CD4-positive, alpha-beta T cell treated with Interleukin-4 for 1 hour (primary cell): ENCODE data around the gene LRRC8C.
"Not testable (repeated sequence)": the region's sequence is repeated elsewhere in the genome, so short reads cannot be mapped to it uniquely, and the experiment has no call there.

Experiments used
- DNase-seq, 2 donors: peaks; one replicate each; pipeline ENCODE4 v3.0.0-alpha.2; 2020 to 2022

The LRRC8C gene

DNA sequence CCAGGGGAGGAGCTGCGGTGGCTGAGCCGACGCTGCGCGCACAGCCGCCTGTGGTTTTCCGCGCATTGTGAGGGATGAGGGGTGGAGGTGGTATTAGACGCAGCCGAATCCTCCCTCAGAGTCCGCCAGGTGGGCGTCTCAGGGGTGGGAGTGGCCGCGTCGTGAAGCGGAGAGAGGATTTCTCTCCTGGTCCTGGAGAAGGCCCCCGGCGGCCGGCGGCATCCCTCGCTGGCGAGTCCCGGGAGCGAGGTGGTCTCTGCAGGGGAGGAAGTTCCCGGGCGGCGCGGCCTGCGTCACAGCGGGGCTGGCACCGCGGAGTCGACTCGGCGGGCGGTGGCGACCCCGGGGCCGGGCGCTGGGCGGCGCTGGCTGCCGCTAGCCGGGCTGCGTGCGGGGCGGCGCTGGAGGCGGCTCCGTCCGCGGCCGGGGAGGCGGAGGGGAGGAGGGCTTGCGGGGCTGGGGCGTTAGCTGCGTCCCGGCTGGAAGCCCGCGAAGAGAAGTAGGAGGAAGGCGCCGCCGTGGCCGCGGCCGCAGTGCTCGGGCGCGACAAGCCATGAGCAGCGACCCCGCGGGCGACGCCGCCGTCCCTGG, at the start of gene LRRC8C:
LRRC8C (plus strand) TSS at position 464 of the 591 bp plus-strand sequence. CDS start 53,354 bp downstream, outside the sequence.
- peak; percentile 86 to 89 for DNase-seq

DNA sequence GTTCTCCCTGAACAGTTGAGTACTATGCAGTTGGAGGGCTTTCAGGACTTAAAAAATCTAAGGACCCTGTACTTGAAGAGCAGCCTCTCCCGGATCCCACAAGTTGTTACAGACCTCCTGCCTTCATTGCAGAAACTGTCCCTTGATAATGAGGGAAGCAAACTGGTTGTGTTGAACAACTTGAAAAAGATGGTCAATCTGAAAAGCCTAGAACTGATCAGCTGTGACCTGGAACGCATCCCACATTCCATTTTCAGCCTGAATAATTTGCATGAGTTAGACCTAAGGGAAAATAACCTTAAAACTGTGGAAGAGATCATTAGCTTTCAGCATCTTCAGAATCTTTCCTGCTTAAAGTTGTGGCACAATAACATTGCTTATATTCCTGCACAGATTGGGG, 48.7 kb upstream of the LRRC8C start:
- no peak for DNase-seq

DNA sequence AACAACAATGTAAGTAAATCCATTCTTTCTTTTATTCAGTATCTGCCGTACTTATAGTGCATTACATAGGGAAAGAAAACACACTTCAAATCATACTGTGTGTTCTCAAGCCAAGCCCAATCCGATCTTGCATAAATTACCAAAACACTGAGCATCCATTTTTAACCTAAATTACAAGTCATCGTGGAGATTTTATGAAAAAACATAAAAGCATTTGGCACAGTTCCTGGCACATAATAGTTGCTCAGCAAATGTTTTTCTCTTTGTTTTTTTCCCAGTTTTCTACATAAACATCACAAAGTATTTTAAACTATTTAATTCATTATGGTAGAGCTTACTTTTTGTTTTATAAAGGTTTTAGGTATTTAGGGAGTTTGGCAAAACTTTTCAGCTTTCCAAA, 48.1 kb upstream of the LRRC8C start:
- DNase-seq: no peak

DNA sequence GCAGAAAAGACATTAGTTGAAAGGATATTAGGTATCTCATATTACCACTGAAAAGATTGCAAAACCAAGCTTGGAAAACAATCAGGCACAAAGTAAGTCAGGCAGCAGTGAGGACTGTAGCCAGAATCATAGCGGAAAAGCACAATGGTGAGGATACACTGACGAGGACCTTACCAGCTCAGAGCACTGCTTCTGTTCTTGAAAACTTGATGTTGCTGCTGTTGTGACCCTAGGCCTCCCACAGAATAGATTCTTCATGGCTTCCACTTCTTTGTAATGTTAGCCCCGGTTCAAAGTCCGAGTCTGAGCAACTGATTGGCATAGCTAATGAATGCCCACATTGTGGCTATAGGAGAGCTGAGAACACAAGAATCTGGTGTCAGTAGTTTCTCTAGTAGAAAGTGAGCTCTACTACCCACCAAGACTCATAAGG, 45.2 kb upstream of the LRRC8C start:
- no peak for DNase-seq

DNA sequence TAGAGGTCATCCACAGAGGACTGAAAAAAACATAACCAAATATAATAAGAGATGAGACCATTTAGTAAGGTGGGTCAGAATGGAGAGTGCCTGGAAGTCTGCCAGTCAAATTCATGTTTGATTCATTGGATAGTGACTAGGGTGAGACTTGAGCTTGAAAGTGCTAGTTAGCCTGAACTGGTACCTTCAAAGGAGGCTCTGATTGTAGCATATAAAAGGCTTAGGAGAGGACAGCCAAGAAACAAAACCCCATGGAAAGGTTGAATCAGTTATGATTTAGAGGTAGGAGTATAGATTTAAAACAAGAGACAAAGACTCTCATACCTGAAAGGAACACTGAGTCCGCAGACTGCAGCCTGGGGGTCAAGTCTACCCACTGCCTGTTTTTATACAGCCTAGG, 44.4 kb upstream of the LRRC8C start:
- DNase-seq: no peak

DNA sequence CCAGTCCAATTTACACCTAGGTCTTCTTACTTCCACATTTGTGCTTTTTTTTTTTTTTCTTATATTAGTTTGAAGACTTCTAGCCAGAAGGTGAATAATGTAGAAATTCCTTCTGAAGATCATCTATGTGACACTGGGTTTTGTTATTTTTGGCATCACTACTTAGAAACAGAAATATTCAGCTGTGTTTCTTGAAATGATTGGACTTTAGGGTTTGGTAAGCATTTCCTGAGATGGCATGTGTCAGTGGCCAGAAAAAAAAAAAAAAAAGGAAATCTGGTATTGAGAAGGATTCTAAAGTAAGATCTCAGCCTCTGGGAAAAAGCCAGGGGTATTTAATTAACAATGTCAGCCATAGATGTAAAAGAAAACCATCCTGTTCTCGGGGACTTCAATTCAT, 43.4 kb upstream of the LRRC8C start:
- DNase-seq: no peak

DNA sequence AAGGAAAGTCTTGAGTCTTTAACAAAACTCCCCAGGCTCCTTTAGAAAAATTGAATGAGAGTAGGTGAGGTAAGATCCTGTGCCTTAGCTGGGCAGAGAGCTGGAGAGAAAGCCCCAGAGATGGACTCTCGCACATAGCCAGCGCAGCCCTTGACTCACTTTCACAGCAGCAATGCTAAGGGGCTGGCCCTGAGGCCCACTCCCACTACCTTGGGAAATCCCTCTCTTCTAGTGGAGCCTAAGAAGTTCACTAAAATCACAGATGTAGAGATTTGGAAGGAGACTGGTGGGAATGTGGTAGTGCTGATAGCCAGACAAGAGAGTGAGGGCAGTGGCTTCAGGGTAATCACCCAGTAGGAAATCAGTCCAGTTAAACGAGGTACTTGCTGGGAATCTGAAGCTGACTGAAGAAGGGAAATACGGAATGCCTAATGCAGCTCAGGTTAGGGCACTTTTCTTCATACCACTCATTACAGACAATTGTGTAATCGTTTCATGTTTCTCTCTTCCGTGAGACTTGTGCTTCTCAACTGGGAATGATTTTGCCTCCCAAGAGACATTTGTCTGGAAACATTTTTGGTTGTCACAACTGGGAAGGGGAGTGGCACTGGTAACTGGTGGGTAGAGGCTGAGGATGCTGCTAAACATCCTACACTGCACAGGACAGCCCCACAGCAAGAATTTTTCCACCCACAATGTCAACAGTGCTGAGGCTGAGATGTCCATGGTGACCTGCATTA, 42.4 kb upstream of the LRRC8C start:
- no peak for DNase-seq

DNA sequence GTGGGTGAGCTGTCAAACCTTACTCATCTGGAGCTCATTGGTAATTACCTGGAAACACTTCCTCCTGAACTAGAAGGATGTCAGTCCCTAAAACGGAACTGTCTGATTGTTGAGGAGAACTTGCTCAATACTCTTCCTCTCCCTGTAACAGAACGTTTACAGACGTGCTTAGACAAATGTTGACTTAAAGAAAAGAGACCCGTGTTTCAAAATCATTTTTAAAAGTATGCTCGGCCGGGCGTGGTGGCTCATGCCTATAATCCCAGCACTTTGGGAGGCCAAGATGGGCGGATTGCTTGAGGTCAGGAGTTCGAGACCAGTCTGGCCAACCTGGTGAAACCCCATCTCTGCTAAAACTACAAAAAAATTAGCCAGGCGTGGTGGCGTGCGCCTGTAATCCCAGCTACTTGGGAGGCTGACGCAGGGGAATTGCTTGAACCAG, 40.0 kb upstream of the LRRC8C start:
- DNase-seq: not testable (repeated sequence)

DNA sequence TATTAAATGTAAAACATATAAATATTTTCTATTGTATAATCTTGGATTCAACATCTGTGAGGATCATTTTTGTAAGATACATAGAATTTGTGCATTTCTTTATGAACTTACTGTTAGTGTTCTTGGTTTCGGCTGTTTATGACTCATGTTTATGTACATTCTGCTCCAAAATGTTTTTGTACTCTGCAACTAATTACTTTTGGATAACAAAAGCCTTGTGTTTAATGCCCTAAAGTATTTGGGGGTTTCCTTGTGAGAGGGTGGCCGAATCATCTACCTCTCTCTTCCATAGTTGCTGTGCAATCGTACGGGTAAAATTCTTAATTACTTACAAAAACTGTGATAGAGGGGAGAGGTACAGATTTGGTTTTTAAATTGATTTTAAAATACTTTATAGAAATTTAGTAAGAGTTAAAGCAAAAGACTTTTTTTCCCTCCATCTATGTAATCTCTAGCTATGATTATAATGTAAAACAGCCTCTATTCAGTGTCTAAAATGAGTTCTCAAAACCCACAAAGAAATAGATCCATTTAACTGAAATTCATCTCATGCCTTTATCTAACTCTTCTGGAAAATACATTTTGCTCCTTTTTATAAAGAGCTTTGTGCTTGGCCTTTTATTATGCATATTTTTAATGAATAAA, 38.7 kb upstream of the LRRC8C start:
- DNase-seq: no peak

DNA sequence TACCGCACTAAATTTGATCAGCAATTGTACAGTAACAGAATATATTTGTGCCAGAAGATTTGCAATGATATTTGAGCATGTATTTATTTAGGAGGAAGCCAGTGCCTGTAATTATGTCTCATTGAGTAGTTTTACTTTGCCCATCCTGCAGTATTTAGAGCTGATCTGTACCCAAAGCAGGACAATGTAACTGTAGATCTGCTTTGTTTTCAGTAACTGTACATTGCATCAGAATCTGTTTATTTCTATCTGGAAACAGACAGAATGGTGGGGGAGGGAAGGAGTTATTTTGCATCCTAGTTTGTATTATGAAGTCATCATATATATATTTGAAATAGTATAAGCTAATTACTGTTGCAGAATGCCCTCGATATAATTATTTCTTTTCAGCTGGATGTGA, 36.2 kb upstream of the LRRC8C start:
- no peak for DNase-seq

DNA sequence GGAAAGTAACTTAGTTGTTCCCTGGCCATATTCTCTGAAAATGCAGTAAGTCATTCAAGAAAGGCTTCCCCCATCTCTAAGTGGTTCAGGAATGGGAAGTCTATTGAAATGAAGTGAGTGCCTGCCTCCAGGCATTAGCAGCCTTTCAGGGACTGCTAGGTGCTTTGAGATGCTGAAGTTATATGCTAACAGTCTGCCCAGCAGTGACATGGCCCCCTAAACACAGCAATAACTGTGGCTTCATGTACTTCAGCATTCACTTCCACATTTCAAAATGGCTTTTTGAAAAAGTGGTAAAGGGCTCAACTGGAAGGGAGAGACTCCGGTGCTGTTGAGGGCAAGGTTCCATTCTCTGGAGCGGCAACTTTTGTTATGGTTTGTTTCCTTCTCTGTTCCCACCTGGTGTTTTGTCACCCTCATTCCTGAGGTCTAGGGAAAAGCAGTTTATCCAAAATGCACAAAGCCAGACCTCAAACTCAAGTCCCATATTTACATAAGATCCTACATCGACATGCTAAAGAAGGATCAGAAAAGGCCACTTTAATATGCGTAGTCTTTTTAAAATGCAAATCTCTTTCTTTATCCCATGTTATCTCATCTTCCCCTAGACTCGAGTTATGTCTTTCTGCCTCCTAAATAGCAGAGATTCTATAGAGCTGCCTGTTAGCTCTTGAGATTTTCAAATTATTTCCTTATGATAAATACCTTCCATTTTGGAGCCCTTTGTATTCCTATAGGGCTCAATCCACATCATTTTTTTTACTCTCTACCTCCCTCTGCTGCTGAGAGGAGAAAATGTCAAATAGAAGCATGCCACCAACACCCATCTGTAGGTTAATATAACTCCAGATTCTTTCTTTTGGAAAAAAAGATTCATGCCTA, 34.2 kb upstream of the LRRC8C start:
- DNase-seq: peak in 1 of 2 donors; percentile 64

DNA sequence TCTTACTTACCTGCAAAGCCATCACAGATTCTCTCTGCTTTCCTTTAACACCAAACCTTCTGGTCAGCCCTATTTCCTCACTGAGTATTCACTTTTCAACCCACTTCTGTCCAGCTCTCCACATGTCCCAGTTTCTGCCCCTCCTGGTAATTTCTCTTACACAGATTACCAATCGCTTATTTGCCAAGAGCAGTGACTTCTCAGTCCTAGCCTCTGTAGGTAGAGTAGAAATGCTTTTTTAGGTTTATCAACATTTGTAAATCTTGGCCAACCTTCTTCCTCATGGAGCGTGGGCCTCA, 33.6 kb upstream of the LRRC8C start:
- DNase-seq: no peak

DNA sequence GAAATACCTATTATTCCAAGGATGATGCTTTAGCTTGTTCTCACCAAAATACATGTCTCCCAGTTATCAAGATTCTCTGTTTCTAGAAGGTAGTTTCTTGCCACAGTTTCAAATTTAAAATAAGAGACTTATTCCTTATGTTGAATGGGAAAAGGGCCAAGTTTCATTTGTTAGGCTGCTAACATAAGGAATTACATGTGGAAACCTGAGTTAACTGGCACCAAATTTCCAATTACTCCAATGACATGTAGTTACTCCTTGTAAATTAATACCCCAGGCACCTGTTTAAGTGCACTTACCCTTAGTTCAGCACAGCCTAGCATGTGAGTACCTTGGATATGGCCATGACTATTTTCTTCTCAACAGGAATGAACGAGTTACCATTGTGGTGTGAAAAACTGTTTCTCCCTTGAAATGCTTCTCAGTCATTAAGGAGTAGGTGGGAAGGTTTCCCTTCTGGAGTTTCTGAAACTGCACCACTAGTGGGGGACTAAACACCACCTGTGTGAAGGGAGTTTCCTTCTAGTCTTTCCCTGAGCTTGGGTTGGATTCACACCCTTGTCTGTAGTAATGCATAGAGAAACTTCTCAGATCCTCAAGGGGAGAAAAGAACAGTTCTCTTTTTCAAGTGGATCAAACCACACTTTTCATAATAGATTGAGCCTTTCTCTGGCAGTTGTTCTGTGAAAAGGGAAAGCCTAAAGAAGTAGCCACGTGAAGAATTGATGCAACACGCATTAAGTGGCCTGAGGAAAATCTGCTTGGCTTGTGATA, 32.3 kb upstream of the LRRC8C start:
- DNase-seq: no peak

DNA sequence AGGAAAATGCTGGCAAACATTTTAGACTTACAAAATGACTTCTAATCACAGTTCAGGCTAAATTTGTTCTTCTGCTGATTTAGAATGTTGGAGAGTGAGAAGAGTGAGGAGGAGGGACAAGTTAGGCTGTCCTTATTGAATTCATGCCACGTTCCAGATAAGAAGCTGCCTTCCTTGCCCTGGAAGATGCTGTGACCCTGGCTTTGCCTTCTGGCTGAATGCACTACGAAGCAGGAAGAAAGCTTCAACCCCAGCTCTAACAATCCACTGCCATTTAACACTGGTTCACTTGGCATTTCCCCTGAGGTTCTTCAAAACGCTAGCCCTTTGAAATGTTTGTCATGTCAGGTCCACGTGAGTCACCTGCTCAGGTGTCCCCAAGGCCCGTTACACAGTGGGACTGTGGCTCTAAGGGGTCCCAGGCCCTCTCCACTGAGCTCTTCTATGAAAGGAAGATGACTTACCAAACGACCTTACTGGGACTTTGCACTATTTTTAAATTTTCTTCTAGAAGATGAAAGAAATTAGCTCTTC, 30.0 kb upstream of the LRRC8C start:
- peak in 1 of 2 donors; percentile 19 for DNase-seq

DNA sequence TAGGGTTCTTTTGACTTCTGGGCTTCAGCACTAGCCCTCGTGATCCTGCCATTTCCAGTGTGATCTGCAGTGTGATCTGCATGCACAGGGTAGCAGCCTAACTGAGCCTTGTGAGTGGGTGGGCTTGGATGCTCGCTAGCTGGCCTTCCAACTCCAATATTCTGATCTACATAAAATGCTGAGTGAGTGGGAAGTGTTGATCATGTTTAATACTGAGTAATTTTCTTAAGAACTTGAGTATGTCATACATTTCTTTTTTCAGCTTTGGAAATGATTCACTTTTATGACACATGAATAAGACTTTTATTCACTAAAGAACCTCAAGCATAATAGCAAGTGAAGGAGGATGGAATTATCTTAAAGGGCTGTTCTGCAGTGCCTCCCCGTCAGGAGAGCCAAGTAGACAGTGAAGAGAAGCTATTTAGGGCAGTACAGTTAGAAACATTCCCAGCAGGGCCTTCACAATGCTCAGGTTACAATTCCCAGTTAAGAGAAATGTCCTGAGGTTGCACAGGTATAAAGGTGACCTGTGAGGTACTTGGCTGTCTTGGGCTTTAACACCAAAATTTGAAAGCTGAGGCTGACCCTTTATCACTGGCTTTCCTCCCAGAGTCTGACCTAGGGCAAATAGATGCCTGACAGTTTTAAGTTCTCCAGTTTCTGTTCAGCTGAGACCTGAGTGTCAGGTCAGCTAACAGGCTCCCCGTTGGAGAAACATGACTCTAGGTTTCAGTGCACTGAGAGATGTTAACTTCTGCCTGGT, 29.1 kb upstream of the LRRC8C start:
- DNase-seq: peak in 1 of 2 donors; percentile 16

DNA sequence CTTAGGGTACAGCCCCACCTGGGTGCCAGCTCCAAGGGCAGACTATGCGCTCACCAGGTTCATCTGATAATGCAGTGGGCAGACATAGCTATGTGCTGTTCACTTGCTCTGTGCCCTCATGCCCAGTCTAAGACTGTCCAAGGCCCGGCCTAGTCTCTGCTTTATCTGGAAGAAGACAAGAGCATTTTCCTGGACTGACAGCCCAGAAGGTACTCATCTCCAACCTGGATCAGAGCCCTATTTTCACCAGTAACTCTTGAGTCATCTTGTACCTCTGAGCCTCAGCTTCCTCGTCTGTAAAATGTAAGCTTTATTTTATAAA, 28.5 kb upstream of the LRRC8C start:
- DNase-seq: no peak

DNA sequence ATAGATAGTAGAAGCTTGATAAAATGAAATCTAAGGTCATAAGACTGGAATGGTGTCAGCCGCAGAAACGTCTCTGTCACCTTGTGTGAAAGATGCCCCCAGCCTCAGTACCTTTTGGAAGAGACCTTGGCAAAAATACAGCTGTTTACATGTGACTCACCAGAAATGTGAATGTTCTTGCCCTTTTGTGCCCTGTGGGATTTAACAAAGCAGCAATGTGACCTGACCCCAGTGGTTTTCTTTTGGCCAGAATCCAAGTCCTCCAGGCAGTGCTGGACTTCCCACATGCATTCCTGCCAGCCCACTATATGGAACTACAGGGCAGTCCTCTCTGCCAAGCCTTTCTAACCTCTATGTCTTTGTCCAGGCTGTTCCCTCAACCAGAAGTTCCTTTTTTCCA, 27.2 kb upstream of the LRRC8C start:
- no peak for DNase-seq

DNA sequence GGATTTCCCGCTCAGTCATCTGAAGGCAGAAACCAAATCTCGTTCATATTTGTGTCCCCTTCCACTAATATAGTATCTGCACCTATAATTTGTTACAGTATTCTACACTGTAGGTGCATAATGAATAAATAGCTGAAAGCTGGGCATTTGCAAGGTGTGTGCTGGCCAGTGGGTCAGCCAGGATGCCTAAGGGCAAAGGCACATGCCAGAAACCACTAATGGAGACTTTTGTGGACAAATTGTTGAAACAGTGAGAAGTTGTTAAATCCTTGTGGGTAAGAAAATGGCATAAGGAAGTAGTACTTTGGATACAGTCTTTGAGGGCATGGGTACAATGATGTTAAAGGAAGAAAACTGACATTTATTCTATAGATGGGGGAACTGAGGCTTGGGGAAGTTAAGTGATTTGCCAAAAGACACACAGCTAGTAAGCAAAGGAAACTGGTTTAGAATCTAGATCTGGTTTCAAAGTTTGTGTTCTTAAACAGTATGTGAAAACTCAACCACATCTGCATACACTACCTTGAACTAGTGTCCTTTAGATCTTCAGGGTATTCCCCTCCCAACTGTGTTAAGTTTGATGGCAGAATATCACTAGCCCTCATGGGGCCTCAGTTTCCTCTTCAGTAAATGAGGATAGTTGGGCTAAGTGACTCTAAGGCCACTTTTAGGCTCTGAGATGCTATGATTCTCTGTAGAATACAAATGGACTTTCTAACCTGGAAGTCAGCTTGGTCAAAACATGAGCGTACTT, 26.5 kb upstream of the LRRC8C start:
- peak in 1 of 2 donors; percentile 60 for DNase-seq

DNA sequence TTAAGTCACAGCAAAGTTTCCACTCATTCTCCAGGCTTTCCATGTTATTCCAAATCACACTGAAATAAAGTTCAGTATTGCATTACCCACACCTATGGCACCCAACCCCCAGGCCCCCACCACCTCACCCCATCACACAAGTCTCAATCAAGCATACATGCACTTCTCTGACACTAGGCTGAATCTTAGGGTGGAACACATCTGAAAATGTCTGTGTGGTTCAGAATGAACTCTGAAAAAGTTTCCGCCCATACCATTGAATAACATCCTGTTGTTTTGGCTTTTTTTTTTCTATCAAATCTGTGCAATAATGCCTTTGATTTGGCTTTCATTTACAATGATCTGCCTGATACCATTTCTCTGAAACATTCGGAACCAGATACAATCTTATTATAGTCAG, 25.8 kb upstream of the LRRC8C start:
- DNase-seq: peak; percentile 58 to 80

DNA sequence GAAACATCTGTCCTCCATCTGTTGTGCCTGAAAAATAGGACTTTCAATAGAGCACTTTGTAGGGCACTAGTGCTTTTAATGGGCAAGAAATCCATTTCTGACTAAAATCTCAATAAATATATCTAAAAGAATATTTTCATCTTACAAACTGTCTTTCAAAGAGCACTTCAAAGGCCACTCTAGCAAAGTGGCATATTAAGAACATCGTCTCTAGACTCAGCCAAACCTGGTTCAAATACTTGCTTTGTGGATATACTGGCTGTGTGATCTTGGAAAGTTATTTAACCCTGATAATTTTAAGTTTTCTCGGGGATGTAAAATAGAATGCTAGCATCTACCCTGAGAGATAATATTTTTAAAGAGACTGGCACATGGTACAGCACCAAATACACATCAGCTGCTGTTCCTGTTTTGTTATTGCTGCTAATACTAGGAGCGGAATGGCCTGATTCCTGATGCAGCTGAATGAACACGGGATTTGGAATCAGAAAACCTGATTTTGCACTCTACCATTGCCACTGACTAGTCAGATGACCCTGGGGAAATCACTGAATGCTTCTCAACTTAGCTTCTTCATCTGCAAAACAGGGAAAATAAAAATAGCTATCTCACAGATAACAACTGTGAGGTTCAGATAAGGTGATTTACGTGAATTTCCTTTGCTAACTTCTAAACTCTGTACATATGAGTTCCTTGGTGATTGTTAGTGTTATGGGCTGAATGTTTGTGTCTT, 25.2 kb upstream of the LRRC8C start:
- no peak for DNase-seq
